CD4-positive, alpha-beta T cell (primary cell): Measurements from ENCODE around the gene CCP110. TPM values are rescaled to one million over a fixed set of nuclear protein-coding genes. Genes with fewer than 3 reads are reported as not detected.

Experiments used
- ATAC-seq: fragments of 200-7000 bp; cut with Tn5 transposase; one replicate; pipeline ENCODE4 v1.10.0; 2022; ENCODE audit warnings: mild to moderate bottlenecking; ENCODE audit not compliant: poor library complexity
- CTCF ChIA-PET: fragments of 350-600 bp; sonication (Branson Sonifier 250); formaldehyde crosslinking; loops from one replicate; lab custom pipeline; 2021; ENCODE audit warnings: antibody characterized with exemption, inconsistent platforms; lab: Charles Lee
- POLR2A ChIA-PET: fragments of 350-600 bp; sonication (Branson Sonifier 250); formaldehyde crosslinking; loops from one replicate; lab custom pipeline; 2021; ENCODE audit warnings: antibody characterized with exemption, inconsistent platforms; lab: Charles Lee
- DNase-seq, 14 experiments: peaks; one replicate each; pipeline ENCODE4 v3.0.0-alpha.2; 2013 to 2020; ENCODE audit warnings: mixed read lengths in 2 of 14
- H3K27ac ChIP-seq, 2 donors: one replicate each; pipeline versions ENCODE4 v1.5.1 to v1.7.0; 2013; ENCODE audit warnings: low read length in 2 of 2, low read depth in 1 of 2, mild to moderate bottlenecking in 1 of 2
- H3K27me3 ChIP-seq, 2 experiments: 1 replicate in 1 of 2; 2 replicates in 1 of 2; pipeline versions ENCODE4 v1.6.1 to v1.7.0; 2013; ENCODE audit warnings: low read length in 2 of 2, control low read depth in 1 of 2, mild to moderate bottlenecking in 1 of 2, moderate library complexity in 1 of 2; ENCODE audit not compliant: insufficient read depth in 2 of 2, control insufficient read depth in 1 of 2
- H3K36me3 ChIP-seq: one replicate; pipeline ENCODE4 v1.6.1; 2013; ENCODE audit warnings: low read length, control low read depth; ENCODE audit not compliant: insufficient read depth
- H3K4me1 ChIP-seq: one replicate; pipeline ENCODE4 v1.6.1; 2013; ENCODE audit warnings: low read length, control low read depth; ENCODE audit not compliant: insufficient read depth
- H3K4me3 ChIP-seq: one replicate; pipeline ENCODE4 v1.5.1; 2013; ENCODE audit warnings: mild to moderate bottlenecking, low read length, moderate library complexity
- H3K9me3 ChIP-seq, 2 experiments: 1 replicate in 1 of 2; 2 replicates in 1 of 2; pipeline versions ENCODE4 v1.6.1 to v1.7.0; 2013; ENCODE audit warnings: low read length in 2 of 2, mild to moderate bottlenecking in 2 of 2, control low read depth in 1 of 2, moderate library complexity in 1 of 2; ENCODE audit not compliant: control insufficient read depth in 1 of 2, insufficient read depth in 1 of 2
- H3K27ac Mint-ChIP-seq: one replicate; pipeline ENCODE4 v1.8.0; 2020; ENCODE audit warnings: mixed read lengths
- H3K27me3 Mint-ChIP-seq: one replicate; pipeline ENCODE4 v1.8.0; 2021; ENCODE audit warnings: mixed read lengths
- H3K36me3 Mint-ChIP-seq: one replicate; pipeline ENCODE4 v1.8.0; 2021; ENCODE audit warnings: low read depth, mixed read lengths
- H3K4me1 Mint-ChIP-seq: one replicate; pipeline ENCODE4 v1.8.0; 2021; ENCODE audit warnings: low read depth, mixed read lengths
- H3K4me3 Mint-ChIP-seq: one replicate; pipeline ENCODE4 v1.8.0; 2020; ENCODE audit warnings: mild to moderate bottlenecking, mixed read lengths
- H3K9me3 Mint-ChIP-seq: one replicate; pipeline ENCODE4 v1.8.0; 2020; ENCODE audit warnings: mixed read lengths
- CTCF ChIP-seq: fragments of 200-600 bp; IDR thresholded peaks from one replicate; pipeline ENCODE4 v1.8.0; 2022; ENCODE audit warnings: antibody characterized with exemption, mild to moderate bottlenecking
- intact Hi-C, 2 experiments: fragments of 100-400 bp; cut with DNase I in 1 of 2; cut with micrococcal nuclease in 1 of 2; formaldehyde crosslinking; loops; one replicate each; pipeline versions ENCODE4 v1.15.1 to v1.9.0; 2023 to 2025; cut with DNase I, micrococcal nuclease
- total RNA-seq, 174 experiments: library from RNA in 2 of 174; stranded (reverse) in 2 of 174; gene quantifications; one replicate each; pipeline ENCODE4 v1.2.3 and lab custom pipeline; 2021 to 2026

CCP110 gene
- total RNA-seq, 2 experiments from 2014 or later = 14.8 to 15.4 TPM

DNA sequence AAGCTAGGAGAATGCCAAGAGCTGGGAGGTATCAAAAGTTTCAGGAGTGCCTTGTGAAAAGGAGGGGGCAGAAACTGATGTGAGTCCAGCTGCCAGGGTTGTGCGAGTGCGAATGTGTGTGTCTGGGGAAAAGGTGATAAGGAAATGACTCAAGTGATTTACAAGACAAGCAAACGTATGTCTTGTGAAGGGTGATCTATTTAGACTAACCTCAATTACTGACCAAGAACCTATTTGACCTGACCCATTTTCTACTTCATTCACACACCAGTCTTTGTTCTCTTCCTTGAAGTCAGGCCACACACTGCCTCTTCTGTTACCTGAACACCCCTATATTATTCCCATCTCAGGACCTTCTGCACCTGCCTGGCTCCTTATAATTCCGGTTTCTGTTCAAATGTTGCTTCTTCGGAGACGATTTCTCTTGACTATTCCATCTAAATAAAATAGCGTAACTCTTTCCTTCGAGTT is 2.8 kb upstream of the CCP110 start:
- peak overlapping the region; percentile 84 for H3K27ac Mint-ChIP-seq
- no peaks in the 10 kb centered on the region for H3K9me3 ChIP-seq
- H3K4me1 Mint-ChIP-seq = peaks cover 74% of the 10 kb centered on the region
- CTCF ChIA-PET = interaction anchor here (0.5 to 1.9 kb wide), 2 partner anchors 35 to 104 kb away, joined by 4 to 10 read pairs; partner anchors contain the start of gene VPS35L
- H3K4me3 ChIP-seq = peak overlapping the region; percentile 93
- H3K36me3 Mint-ChIP-seq = peaks cover 44% of the 10 kb centered on the region
- no peak for ATAC-seq
- no peak for TF ChIP-seq CTCF
- intact Hi-C loops = loop anchor here (5.0 to 10.0 kb wide), 5 partner anchors 196 to 1384 kb away; partner anchors contain the start of genes ARL6IP1 (in 1 of the 2), COQ7 (in 1 of the 2), DCUN1D3 (in 1 of the 2) and IQCK (in 1 of the 2)
- POLR2A ChIA-PET = interaction anchor here (1.7 kb wide), 1 partner anchor 34 kb away, joined by 10 read pairs; the partner anchor contains the start of gene VPS35L
- H3K27me3 Mint-ChIP-seq = no peaks in the 10 kb centered on the region
- peak overlapping the region; percentile 99 for H3K4me3 Mint-ChIP-seq
- H3K9me3 Mint-ChIP-seq = no peaks in the 10 kb centered on the region
- peaks cover 55% of the 10 kb centered on the region for H3K4me1 ChIP-seq
- no peaks in the 10 kb centered on the region for H3K27me3 ChIP-seq
- peak overlapping the region; percentile 29 to 58 for H3K27ac ChIP-seq
- H3K36me3 ChIP-seq = peaks cover 13% of the 10 kb centered on the region
- DNase-seq = peak in 3 of 14 experiments; percentile 12 to 23 (median 22)

GRCh38 chr16:19521471-19522396 is 2.0 kb upstream of the CCP110 start, which contains the start of gene GDE1:
TSS of gene GDE1 (minus strand) at chr16:19522098. CDS start at chr16:19521964, 134 bp downstream.
- intact Hi-C loops = loop anchor here (2.0 to 10.0 kb wide), 7 partner anchors 196 to 1383 kb away; partner anchors contain the start of genes COQ7 (in 2 of the 2), ARL6IP1 (in 1 of the 2), DCUN1D3 (in 1 of the 2) and IQCK (in 1 of the 2)

More at GRCh38 chr16:19521471-19522396, 2.0 kb upstream of the CCP110 start, which contains the start of gene GDE1:
- H3K4me3 ChIP-seq = peak within 1 kb of the TSS; percentile 93
- peaks cover 5% of the 10 kb centered on the region for H3K36me3 ChIP-seq
- H3K36me3 Mint-ChIP-seq = peaks cover 35% of the 10 kb centered on the region
- POLR2A ChIA-PET = interaction anchor here (1.7 kb wide), 1 partner anchor 34 kb away, joined by 10 read pairs; the partner anchor contains the start of gene VPS35L
- H3K27me3 ChIP-seq = no peaks in the 10 kb centered on the region
- H3K9me3 Mint-ChIP-seq = no peaks in the 10 kb centered on the region
- H3K27me3 Mint-ChIP-seq = no peaks in the 10 kb centered on the region
- peaks cover 69% of the 10 kb centered on the region for H3K4me1 Mint-ChIP-seq
- TF ChIP-seq CTCF = peak; percentile 27
- DNase-seq = peak; percentile 85 to 97 (median 93)
- H3K27ac Mint-ChIP-seq = peak within 1 kb of the TSS; percentile 84
- no peaks in the 10 kb centered on the region for H3K9me3 ChIP-seq
- ATAC-seq = peak; percentile 76
- peaks cover 55% of the 10 kb centered on the region for H3K4me1 ChIP-seq
- CTCF ChIA-PET = interaction anchor here (1.9 kb wide), 1 partner anchor 34 kb away, joined by 10 read pairs; the partner anchor contains the start of gene VPS35L
- H3K4me3 Mint-ChIP-seq = peak within 1 kb of the TSS; percentile 99
- H3K27ac ChIP-seq = peak within 1 kb of the TSS; percentile 58 to 78
